Measurements from ENCODE around the gene PNPLA7.
A peak's percentile ranks its signal among the peaks of the same experiment; 100 is the strongest.

Gene PNPLA7

GRCh38 chr9:137575716-137576411, 25.7 kb upstream of the PNPLA7 start:
- no peak overlapping the region for H3K4me3 ChIP-seq (ENCODE audit: low read depth in 1 of 2, low read length in 2 of 2)
- no peak overlapping the region for H3K9ac ChIP-seq (ENCODE audit: low read depth, low read length)
- H3K27me3 ChIP-seq (ENCODE audit: insufficient read depth, low read length, poor library complexity), result no peaks in the 10 kb centered on the region
- H3K36me3 ChIP-seq (ENCODE audit: insufficient read depth, low read length), result peaks cover 48% of the 10 kb centered on the region
- TF ChIP-seq EZH2 (IDR thresholded peaks at IDR 0.05; ENCODE audit: borderline replicate concordance, low read depth, low read length, severe bottlenecking), result no peak
- no peak for TF ChIP-seq CTCF (IDR thresholded peaks at IDR 0.05; ENCODE audit: borderline replicate concordance, extremely low read depth, low read length, poor library complexity, severe bottlenecking)
- no peak overlapping the region for H2AFZ ChIP-seq (ENCODE audit: low read depth, low read length)
- H3K4me2 ChIP-seq (ENCODE audit: insufficient read depth, low read length), result peak overlapping the region; percentile 93; the same call in 1 of the 2 replicates
- H3K79me2 ChIP-seq (ENCODE audit: insufficient read depth, low read length), result peaks cover 47% of the 10 kb centered on the region
- H3K4me1 ChIP-seq (ENCODE audit: insufficient read depth, low read length), result peaks cover 33% of the 10 kb centered on the region
- DNase-seq (no peak), ATAC-seq (ENCODE audit: insufficient read depth, low read depth) (no peak)
- no peak overlapping the region for H3K27ac ChIP-seq (ENCODE audit: low read length)
- H3K9me3 ChIP-seq (ENCODE audit: insufficient read depth, low read length, severe bottlenecking), result no peaks in the 10 kb centered on the region
- peaks cover 30% of the 10 kb centered on the region; the same call in 1 of the 2 replicates for H4K20me1 ChIP-seq (ENCODE audit: insufficient read depth, low read length)

- TF ChIP-seq EZH2 (IDR thresholded peaks at IDR 0.05; ENCODE audit: borderline replicate concordance, low read depth, low read length, severe bottlenecking) (no peak), CTCF (IDR thresholded peaks at IDR 0.05; ENCODE audit: borderline replicate concordance, extremely low read depth, low read length, poor library complexity, severe bottlenecking) (no peak)
- no peaks in the 10 kb centered on the region for H3K9me3 ChIP-seq (ENCODE audit: insufficient read depth, low read length, severe bottlenecking)
- H3K27me3 ChIP-seq (ENCODE audit: insufficient read depth, low read length, poor library complexity), result no peaks in the 10 kb centered on the region
- H3K27ac ChIP-seq (ENCODE audit: low read length), result no peak overlapping the region
- H4K20me1 ChIP-seq (ENCODE audit: insufficient read depth, low read length), result peaks cover 30% of the 10 kb centered on the region; the same call in 1 of the 2 replicates
- peak overlapping the region; percentile 22; the same call in 1 of the 2 replicates for H3K4me2 ChIP-seq (ENCODE audit: insufficient read depth, low read length)
- no peak overlapping the region for H3K4me3 ChIP-seq (ENCODE audit: low read depth in 1 of 2, low read length in 2 of 2)
- peaks cover 33% of the 10 kb centered on the region for H3K4me1 ChIP-seq (ENCODE audit: insufficient read depth, low read length)
- no peak overlapping the region for H2AFZ ChIP-seq (ENCODE audit: low read depth, low read length)
- peaks cover 52% of the 10 kb centered on the region for H3K36me3 ChIP-seq (ENCODE audit: insufficient read depth, low read length)
- DNase-seq (no peak), ATAC-seq (ENCODE audit: insufficient read depth, low read depth) (no peak)
- peaks cover 47% of the 10 kb centered on the region for H3K79me2 ChIP-seq (ENCODE audit: insufficient read depth, low read length)
- no peak overlapping the region for H3K9ac ChIP-seq (ENCODE audit: low read depth, low read length)
Measured at GRCh38 chr9:137575364-137575715, 25.1 kb upstream of the PNPLA7 start.

GRCh38 chr9:137574192-137574591, 24.0 kb upstream of the PNPLA7 start:
- TF ChIP-seq CTCF (IDR thresholded peaks at IDR 0.05; ENCODE audit: borderline replicate concordance, extremely low read depth, low read length, poor library complexity, severe bottlenecking) (no peak), EZH2 (IDR thresholded peaks at IDR 0.05; ENCODE audit: borderline replicate concordance, low read depth, low read length, severe bottlenecking) (no peak)
- no peaks in the 10 kb centered on the region for H3K9me3 ChIP-seq (ENCODE audit: insufficient read depth, low read length, severe bottlenecking)
- no peak for DNase-seq
- H3K27me3 ChIP-seq (ENCODE audit: insufficient read depth, low read length, poor library complexity), result no peaks in the 10 kb centered on the region
- no peak overlapping the region for H3K4me3 ChIP-seq (ENCODE audit: low read depth in 1 of 2, low read length in 2 of 2)
- H2AFZ ChIP-seq (ENCODE audit: low read depth, low read length), result no peak overlapping the region
- H4K20me1 ChIP-seq (ENCODE audit: insufficient read depth, low read length), result peaks cover 35% of the 10 kb centered on the region; the same call in 1 of the 2 replicates
- ATAC-seq (ENCODE audit: insufficient read depth, low read depth), result no peak
- H3K27ac ChIP-seq (ENCODE audit: low read length), result no peak overlapping the region
- H3K36me3 ChIP-seq (ENCODE audit: insufficient read depth, low read length), result peaks cover 52% of the 10 kb centered on the region
- peaks cover 30% of the 10 kb centered on the region for H3K4me1 ChIP-seq (ENCODE audit: insufficient read depth, low read length)
- no peak overlapping the region for H3K4me2 ChIP-seq (ENCODE audit: insufficient read depth, low read length)
- H3K9ac ChIP-seq (ENCODE audit: low read depth, low read length), result no peak overlapping the region
- H3K79me2 ChIP-seq (ENCODE audit: insufficient read depth, low read length), result peaks cover 49% of the 10 kb centered on the region
